ENCODE measurements around the gene SAP25. TPM values are rescaled to one million over a fixed set of nuclear protein-coding genes. Genes with fewer than 3 reads are reported as not detected.

The SAP25 gene
- total and polyA plus RNA-seq, 12 donors, result 0.67 to 11.3 (median 1.6) TPM; not detected in 4

- 12 to 44% (median 27%) methylated on average over 31 to 68 of the region's 68 CpGs for WGBS, 4 donors
- no peaks in the 10 kb centered on the region for H3K36me3 ChIP-seq (replicated peaks in 1 of 2)
- no peaks in the 10 kb centered on the region for H3K27me3 ChIP-seq
- peak; percentile 68 to 80 (median 71) for DNase-seq
- H3K4me3 ChIP-seq, result peak overlapping the region in 2 of 4 donors; percentile 45 to 57
- peaks cover 14 to 16% of the 10 kb centered on the region in 2 donors for H3K4me1 ChIP-seq (replicated peaks in 1 of 2)
- H3K9me3 ChIP-seq (replicated peaks in 1 of 3), result no peaks in the 10 kb centered on the region
- H3K27ac ChIP-seq, result peak overlapping the region in 3 of 5 donors; percentile 3 to 68 (median 60)
- intact Hi-C loops (cut with DNase I), result no loop called here
- TF ChIP-seq POLR2A (IDR thresholded peaks at IDR 0.05), result no peak
- no peak for TF ChIP-seq CTCF (IDR thresholded peaks at IDR 0.05)
Observed at GRCh38 chr7:100604976-100605911, 31.5 kb upstream of the SAP25 start.

GRCh38 chr7:100604028-100604975 lies 30.6 kb upstream of the SAP25 start:
- no peaks in the 10 kb centered on the region for H3K9me3 ChIP-seq (replicated peaks in 1 of 3)
- intact Hi-C loops (cut with DNase I), result no loop called here
- no peaks in the 10 kb centered on the region for H3K36me3 ChIP-seq (replicated peaks in 1 of 2)
- peak; percentile 68 to 78 (median 74) for DNase-seq
- peak overlapping the region in 3 of 4 donors; percentile 11 to 57 (median 45) for H3K4me3 ChIP-seq
- peak overlapping the region in 3 of 5 donors; percentile 3 to 68 (median 60) for H3K27ac ChIP-seq
- H3K4me1 ChIP-seq (replicated peaks in 1 of 2), result peaks cover 14 to 16% of the 10 kb centered on the region in 2 donors
- 0 to 4% (median 2%) methylated on average over 5 to 70 of the region's 70 CpGs for WGBS, 4 donors
- H3K27me3 ChIP-seq, result no peaks in the 10 kb centered on the region
- TF ChIP-seq POLR2A (IDR thresholded peaks at IDR 0.05), result peak in 1 of 2 donors; percentile 24
- peak; percentile 9 to 57 (median 38) for TF ChIP-seq CTCF (IDR thresholded peaks at IDR 0.05)

- no peak for DNase-seq
- no peaks in the 10 kb centered on the region for H3K9me3 ChIP-seq (replicated peaks in 1 of 3)
- TF ChIP-seq CTCF (IDR thresholded peaks at IDR 0.05), result no peak
- no peak for TF ChIP-seq POLR2A (IDR thresholded peaks at IDR 0.05)
Observed at GRCh38 chr7:100603726-100604027, 30.0 kb upstream of the SAP25 start.

More at GRCh38 chr7:100603726-100604027, 30.0 kb upstream of the SAP25 start:
- intact Hi-C loops (cut with DNase I), result no loop called here
- 19 to 42% (median 25%) methylated on average over 3 to 10 of the region's 10 CpGs for WGBS, 4 donors
- Histone ChIP-seq H3K4me1 (replicated peaks in 1 of 2) (peaks cover 14 to 16% of the 10 kb centered on the region in 2 donors), H3K4me3 (peak overlapping the region in 3 of 4 donors; percentile 11 to 57 (median 45)), H3K27ac (peak overlapping the region in 3 of 5 donors; percentile 3 to 68 (median 53)), H3K27me3 (no peaks in the 10 kb centered on the region), H3K36me3 (replicated peaks in 1 of 2) (no peaks in the 10 kb centered on the region)

Measured in adrenal gland (tissue), 12 donors.